ENCODE results near the gene CEMIP.
A peak's percentile ranks its signal among the peaks of the same experiment; 100 is the strongest.

Gene CEMIP

GRCh38 chr15:80977627-80978036 lies 198.5 kb downstream of the CEMIP start:
- DNase-seq (ENCODE audit: low read depth, low spot score), result no peak

GRCh38 chr15:80978685-80979329 lies 199.6 kb downstream of the CEMIP start:
- no peak for DNase-seq (ENCODE audit: low read depth, low spot score)

- no peak for DNase-seq (ENCODE audit: low read depth, low spot score)
Measured at GRCh38 chr15:80979538-80980200, 200.5 kb downstream of the CEMIP start.

GRCh38 chr15:80982205-80982604 lies 203.0 kb downstream of the CEMIP start:
- DNase-seq (ENCODE audit: low read depth, low spot score), result no peak

GRCh38 chr15:80982839-80983238 lies 203.7 kb downstream of the CEMIP start:
- no peak for DNase-seq (ENCODE audit: low read depth, low spot score)

GRCh38 chr15:80984856-80985255 lies 205.7 kb downstream of the CEMIP start:
- no peak for DNase-seq (ENCODE audit: low read depth, low spot score)

GRCh38 chr15:80985981-80986380 lies 206.8 kb downstream of the CEMIP start:
- no peak for DNase-seq (ENCODE audit: low read depth, low spot score)

GRCh38 chr15:80986487-80986886 lies 207.3 kb downstream of the CEMIP start:
- no peak for DNase-seq (ENCODE audit: low read depth, low spot score)

- no peak for DNase-seq (ENCODE audit: low read depth, low spot score)
Measured at GRCh38 chr15:80988148-80988796, 209.1 kb downstream of the CEMIP start.

GRCh38 chr15:80989081-80989517 lies 209.9 kb downstream of the CEMIP start:
- DNase-seq (ENCODE audit: low read depth, low spot score), result no peak

- peak; percentile 70 for DNase-seq (ENCODE audit: low read depth, low spot score)
Measured at GRCh38 chr15:80989518-80990478, 210.6 kb downstream of the CEMIP start, which contains the start of gene MESD. Gene MESD (minus strand): TSS chr15:80989819. CDS start chr15:80989791, 28 bp downstream.

- DNase-seq (ENCODE audit: low read depth, low spot score), result no peak
Measured at GRCh38 chr15:80990955-80991354, 211.8 kb downstream of the CEMIP start.

- DNase-seq (ENCODE audit: low read depth, low spot score), result no peak
Measured at GRCh38 chr15:80991421-80991820, 212.3 kb downstream of the CEMIP start.

GRCh38 chr15:80992006-80992405 lies 212.8 kb downstream of the CEMIP start:
- DNase-seq (ENCODE audit: low read depth, low spot score), result no peak

GRCh38 chr15:80992441-80992840 lies 213.3 kb downstream of the CEMIP start:
- DNase-seq (ENCODE audit: low read depth, low spot score), result no peak

GRCh38 chr15:80996247-80996646 lies 217.1 kb downstream of the CEMIP start:
- no peak for DNase-seq (ENCODE audit: low read depth, low spot score)

- no peak for DNase-seq (ENCODE audit: low read depth, low spot score)
Measured at GRCh38 chr15:80997692-80998091, 218.5 kb downstream of the CEMIP start.

- DNase-seq (ENCODE audit: low read depth, low spot score), result no peak
Measured at GRCh38 chr15:80998251-80998650, 219.1 kb downstream of the CEMIP start.

- DNase-seq (ENCODE audit: low read depth, low spot score), result no peak
Measured at GRCh38 chr15:80999623-81000036, 220.5 kb downstream of the CEMIP start.

GRCh38 chr15:81000144-81000623 lies 221.0 kb downstream of the CEMIP start:
- no peak for DNase-seq (ENCODE audit: low read depth, low spot score)

- peak; percentile 41 for DNase-seq (ENCODE audit: low read depth, low spot score)
Measured at GRCh38 chr15:81000624-81001151, 221.5 kb downstream of the CEMIP start, which contains the start of gene TLNRD1. Gene TLNRD1 (plus strand): TSS chr15:81000923. CDS start chr15:81002272, 1,349 bp downstream.
